Smooth muscle cell of the coronary artery (primary cell): ENCODE measurements around the gene SPRTN. TPM values are rescaled to one million over a fixed set of nuclear protein-coding genes. Genes with fewer than 3 reads are reported as not detected.

ENCODE experiments used
- total RNA-seq: library from RNA; depleted of rRNA; stranded (reverse); fragments of >200 nt; gene quantifications from 2 replicates; pipeline ENCODE4 v1.2.3, GENCODE V29; 2014; ENCODE audit warnings: low replicate concordance

Gene SPRTN
- 14.7 and 35.2 TPM in 2 replicates for total RNA-seq

GRCh38 chr1:231338270-231339128 lies at the start of gene SPRTN:
Gene SPRTN (plus strand): TSS chr1:231338293. CDS start chr1:231338384, 91 bp downstream.

DNA sequence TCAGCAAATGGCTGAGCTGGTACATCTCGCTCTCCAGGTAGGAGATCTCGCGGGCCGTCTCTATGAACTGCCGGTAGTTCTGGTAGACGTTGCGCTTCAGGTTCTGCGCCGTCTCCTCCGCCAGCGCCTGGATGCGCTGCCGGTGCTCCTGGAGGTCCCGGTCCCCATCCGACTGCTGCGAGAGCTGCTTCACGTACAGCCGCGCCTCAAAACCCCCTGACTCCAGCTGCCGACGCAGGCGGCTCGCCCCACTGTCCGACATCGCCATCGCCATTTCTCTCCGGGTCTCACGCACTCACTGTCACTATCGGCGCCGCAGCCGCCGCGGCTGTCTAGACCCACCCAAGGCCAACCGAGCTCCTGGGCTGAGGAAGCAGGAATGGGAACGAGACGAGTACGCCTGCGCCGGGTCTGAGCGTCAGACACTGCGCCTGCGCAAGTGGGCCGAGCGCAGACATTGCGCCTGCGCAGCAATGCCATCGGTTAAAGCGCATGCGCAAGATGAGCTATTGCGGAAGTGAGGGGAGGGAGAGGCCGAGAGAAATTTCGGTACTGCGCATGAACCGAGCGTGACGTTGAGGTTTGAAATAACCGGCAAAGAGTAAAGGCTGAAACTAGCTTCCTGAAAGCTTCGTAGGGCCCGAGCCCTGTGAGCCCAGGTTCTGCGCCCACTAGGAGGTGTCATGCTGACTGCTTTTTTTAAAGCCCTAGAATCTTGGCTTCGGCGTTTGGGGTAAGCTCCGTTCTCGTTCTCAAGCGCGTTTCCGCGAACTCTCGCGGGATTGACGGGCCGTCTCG lies 422 bp upstream of the SPRTN start, which contains the start of gene EXOC8:
Gene EXOC8, minus strand, starts transcription at position 381 of the 798 bp plus-strand sequence. Its CDS starts 107 bp downstream, at position 274.

Other genes starting within 250 kb of the SPRTN start
- gene TRIM67, start 176.2 kb upstream of the SPRTN start, total RNA-seq = 0.23 TPM in 1 of 2 replicates, not detected in the other
- gene GNPAT, start 97.1 kb upstream of the SPRTN start, total RNA-seq = 20.8 and 40.5 TPM in 2 replicates
- 13.5 and 15.0 TPM in 2 replicates for gene EXOC8, start 441 bp upstream of the SPRTN start, total RNA-seq
- 41.9 and 51.8 TPM in 2 replicates for gene EGLN1, start 84.0 kb downstream of the SPRTN start, total RNA-seq
- 23.9 and 29.2 TPM in 2 replicates for gene TSNAX, start 190.4 kb downstream of the SPRTN start, total RNA-seq